Left hindlimb (tissue), 1 donor: ENCODE measurements around the gene RBM45.
"Not testable (repeated sequence)": the region's sequence is repeated elsewhere in the genome, so short reads cannot be mapped to it uniquely, and the experiment has no call there.

Source experiments
- DNase-seq: peaks from one replicate; pipeline ENCODE4 v3.0.0-alpha.2; 2018

The RBM45 gene

GRCh38 chr2:178112202-178113152 lies at the start of gene RBM45:
Gene RBM45 (plus strand): TSS chr2:178112437. CDS start chr2:178112547, 110 bp downstream.
- peak; percentile 90 for DNase-seq

GRCh38 chr2:178066324-178066723 lies 45.9 kb upstream of the RBM45 start:
- no peak for DNase-seq

DNA sequence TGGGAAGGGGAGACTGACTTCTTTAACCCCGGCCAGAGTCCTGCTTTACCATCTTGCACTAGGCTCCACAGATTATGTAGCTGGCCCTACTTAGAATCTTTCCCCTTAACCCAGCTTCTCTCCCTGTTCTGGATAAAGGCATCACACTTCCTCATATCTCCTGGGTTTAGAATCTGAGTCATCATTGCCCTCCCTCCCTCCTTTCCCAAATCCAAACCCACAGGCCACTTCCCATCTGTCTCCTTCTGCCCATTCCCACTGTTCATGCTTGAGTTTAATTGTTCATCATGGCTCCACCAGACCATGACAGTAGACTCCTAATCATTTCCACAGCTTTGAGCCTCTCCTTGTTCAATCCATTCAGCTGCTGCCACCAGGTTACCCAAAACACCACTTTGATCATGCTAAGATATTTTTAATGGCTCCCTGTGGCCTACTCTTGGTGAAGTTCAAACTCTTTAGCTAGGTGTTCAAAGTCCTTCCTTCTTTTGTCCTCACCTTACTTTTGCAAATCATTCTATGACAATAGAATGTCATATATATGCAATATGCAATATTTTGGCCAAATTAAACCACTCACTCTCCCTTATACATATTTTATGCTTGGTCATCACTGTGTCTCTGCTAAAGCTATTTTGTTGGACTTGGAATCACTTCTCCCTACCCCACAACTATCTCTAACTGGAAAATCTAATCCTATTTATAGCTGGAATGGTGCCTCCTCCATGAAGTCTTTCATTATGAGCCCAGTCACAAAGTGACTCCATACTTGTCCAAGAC lies 45.2 kb upstream of the RBM45 start:
- no peak for DNase-seq

- DNase-seq = no peak
Measured at GRCh38 chr2:178068823-178069454, 43.3 kb upstream of the RBM45 start.

DNA sequence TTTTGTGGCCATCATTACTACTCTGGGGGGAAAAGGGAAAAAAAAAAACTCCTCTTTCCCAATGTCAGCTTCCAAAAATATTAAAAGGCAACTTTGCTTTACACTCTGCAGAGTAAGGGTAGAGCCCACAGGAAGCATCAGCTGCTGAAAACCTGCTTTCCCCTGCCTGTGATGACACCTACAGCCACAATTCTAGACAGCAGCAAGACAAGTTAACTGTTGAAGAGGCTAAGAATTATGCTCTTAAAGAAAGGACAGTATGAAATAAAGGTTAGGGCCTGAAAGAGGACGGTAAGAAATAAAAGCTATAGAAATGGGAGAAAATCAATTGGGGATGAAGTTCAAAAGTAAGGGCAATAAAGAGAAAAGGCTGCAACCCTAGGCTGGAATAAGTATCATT lies 42.7 kb upstream of the RBM45 start:
- no peak for DNase-seq

DNA sequence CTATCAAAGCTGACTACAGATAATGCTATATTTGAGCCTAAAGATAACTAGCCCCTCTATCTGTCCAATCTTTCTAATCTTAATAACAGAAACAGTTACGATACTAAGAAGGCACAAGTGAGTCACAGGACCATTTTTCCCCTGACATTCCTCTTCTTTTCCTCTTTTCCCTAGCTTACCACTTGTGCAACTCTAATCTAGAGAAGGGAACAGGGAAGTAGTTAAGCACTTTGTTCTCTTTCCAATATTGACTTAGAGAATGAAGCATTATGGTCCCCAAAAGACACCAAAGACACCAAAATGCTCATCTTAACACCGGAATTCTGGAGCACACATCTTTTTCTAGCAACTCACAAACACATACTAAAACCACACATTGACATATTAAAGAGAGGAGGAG lies 41.4 kb upstream of the RBM45 start:
- DNase-seq = no peak

GRCh38 chr2:178072000-178072382 lies 40.2 kb upstream of the RBM45 start:
- DNase-seq = no peak

GRCh38 chr2:178072383-178073301 lies 39.6 kb upstream of the RBM45 start, which contains the start of gene PDE11A:
Gene PDE11A (minus strand): TSS chr2:178072777. CDS start chr2:178072437, 340 bp downstream.
- DNase-seq = peak; percentile 75

DNA sequence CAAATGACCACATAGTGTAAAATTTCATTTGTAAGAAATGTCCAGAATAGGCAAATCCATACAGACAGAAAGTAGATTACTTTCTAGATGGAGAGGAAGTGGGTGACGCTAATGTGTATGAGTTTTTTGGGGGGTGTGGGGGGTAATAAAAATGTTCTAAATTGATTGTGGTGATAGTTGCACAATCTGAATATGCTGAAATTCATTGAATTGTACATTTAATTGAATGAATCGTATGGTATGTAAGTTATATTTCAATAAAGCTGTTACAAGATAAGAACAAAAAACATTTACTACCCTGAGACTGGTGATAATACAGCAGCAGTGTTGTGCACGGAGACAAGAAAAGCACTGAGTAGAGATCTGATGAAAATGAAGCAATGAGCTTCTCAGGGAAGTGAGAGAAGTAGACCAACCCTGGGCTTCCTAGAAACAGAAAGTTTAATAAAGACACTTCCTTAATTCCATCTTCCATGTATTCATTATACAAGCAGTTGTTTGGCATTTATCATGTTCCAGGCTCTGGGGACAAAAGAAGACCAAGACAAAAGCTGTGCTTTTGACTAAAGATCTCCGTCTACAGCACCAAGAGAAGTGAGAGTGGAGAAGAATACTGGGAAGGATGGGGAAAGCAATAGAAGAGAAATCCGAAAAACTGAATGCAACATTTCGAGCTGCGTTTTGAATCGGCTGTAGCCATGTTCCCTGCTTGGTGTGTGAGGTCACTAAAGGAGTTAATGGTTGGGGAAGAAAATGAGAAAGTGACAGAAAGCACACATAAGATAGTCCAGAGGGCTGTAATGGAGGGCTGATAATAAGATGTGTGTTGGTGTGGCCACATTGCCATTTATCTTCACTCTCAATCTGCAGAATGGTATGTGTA lies 37.9 kb upstream of the RBM45 start:
- DNase-seq = no peak

DNA sequence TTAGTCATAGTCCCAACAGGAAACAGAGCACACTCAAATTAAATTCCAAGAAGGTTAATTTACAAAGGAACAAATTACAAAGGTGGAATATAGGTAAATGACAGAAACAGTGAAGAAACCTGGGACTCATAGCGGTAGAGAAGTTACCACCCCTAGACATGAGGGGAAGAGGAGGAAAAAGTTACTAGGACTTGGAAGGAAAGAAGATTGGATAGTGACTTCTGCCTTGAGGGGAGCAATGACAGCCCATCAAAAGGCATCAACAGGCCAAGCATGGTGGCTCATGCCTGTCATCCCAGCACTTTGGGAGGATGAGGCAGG lies 37.3 kb upstream of the RBM45 start:
- no peak for DNase-seq

DNA sequence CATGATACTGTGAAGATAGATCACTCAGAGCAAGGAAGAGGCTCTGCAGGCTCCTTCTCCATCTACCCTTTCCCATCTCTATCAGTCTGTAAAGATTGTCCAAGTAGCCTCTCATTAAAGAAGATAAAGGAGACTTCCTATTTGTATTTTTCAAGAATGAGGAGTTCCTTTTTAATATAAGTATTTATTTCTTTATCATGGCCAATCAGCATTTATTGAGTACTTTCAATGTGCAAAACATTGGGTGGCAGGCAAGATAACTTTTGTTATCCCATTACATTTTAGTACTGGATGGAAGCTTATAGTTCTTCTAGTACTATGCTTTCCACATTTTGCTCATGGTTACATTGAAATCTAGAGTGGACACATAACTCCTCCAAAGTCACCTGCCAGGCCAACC lies 36.1 kb upstream of the RBM45 start:
- no peak for DNase-seq

DNA sequence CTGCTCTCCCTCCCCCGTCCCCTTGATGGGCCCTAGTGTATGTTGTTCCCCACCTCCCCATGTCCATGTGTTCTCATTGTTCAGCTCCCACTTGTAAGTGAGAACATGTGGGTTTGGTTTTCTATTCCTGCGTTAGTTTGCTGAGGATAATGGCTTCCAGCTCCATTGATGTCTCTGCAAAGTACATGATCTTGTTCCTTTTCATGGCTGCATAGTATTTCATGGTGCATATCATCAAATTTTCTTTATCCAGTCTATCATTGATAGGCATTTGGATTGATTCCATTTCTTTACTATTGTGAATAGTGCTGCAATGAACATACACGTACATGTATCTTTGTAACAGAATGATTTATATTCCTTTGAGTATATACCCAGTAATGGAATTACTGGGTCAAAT lies 33.0 kb upstream of the RBM45 start:
- DNase-seq = not testable (repeated sequence)

DNA sequence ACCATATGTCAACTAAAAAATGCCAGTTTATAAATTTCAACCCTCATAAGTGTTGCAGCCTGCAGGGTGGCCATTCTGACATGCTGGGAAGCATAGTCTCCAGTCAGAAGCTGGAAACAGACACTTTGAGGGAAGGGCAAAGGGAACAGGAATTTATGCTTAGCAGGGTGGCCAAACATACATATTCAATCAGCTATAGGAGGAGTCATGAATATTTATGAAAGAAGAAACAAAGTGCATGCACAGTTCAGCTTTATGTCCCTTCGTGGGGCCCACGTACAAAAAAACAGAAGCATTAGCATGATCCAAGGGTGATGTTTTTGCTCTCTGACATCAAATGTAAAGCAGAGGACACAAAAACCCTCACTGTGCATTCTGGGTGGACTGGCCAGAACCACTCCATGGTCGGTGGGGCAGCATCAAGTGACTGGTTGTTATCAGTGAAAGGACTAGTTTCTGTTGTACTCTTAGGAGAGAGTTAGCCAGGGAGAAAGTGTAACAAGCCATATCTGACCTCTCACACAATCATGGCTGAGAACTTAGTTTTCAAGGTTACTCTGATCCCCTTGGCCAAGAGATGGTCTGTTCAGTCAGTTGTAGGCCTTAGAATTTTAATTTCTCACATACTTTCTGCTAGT lies 29.7 kb upstream of the RBM45 start:
- DNase-seq = no peak

- DNase-seq = no peak
Measured at GRCh38 chr2:178084273-178084672, 28.0 kb upstream of the RBM45 start.

GRCh38 chr2:178088774-178089270 lies 23.4 kb upstream of the RBM45 start:
- no peak for DNase-seq

DNA sequence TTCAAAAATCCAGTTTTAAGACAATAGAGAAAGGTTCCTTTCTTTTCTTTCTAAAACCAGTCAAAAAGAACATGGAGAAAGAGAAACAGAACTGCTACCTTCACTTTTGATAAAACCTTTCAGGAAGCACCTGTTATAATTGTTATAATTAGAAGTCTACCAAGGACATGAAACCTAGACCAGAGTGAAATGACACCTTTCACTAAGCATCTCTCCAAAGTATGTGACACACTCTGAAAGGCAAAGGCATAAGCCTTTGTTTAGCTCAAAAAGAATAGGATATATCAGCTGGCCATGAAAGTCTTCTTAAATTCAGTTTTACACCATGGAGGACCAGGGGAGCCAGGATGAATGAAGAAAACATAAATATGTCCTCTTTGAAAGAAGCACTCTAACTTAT lies 18.8 kb upstream of the RBM45 start:
- no peak for DNase-seq

DNA sequence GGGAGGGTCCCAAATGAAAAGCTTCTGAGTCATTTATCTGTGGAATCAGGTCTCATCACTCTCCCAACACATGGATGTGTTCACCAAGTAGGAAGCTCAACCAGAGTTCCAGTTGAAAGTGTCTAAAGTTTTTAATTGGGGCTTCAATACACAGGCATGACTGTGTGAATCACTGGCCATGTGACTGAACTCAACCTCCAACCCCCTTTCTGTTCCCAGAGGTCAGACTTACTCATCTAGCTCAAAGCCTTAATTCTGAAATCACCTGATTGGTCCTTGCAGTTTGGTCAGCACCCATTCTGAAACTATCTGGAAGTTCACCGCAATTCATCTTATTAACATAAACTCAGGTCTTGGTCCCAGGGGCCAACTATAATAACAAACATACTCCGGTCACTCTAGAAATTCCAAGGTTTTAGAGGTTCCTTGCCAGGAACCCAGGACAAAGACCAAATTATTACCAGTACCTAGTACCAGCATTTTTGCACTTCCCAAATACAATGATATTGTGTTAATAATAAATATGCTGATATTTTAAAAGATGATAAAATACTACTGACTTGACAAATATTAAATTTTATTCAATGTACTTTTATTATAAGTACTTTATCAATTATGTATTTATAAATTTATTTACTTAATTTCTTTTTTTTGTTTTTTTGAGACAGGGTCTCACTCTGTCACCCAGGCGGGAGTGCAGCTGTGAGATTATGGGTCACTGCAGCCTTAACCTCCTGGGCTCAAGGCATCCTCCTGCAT lies 10.7 kb upstream of the RBM45 start:
- DNase-seq = no peak

DNA sequence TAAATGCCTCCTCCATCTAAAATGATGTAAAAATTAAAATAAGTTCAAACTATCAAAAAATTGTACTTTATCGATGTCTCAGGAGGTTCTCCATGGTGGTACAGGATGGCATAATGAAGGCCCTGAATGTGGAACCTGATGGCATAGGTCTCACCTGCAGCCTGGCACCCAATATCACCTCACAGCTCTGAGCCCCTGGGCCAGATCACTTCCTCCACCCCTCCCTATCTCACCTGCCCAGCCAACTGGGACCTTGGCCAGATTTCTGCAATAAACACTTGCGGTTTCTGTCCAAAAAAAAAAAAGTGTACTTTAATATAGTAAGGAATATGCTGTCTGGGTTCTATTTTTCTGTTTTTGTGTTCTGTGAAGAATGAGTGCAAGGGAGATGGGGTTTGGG lies 6.7 kb upstream of the RBM45 start:
- no peak for DNase-seq

DNA sequence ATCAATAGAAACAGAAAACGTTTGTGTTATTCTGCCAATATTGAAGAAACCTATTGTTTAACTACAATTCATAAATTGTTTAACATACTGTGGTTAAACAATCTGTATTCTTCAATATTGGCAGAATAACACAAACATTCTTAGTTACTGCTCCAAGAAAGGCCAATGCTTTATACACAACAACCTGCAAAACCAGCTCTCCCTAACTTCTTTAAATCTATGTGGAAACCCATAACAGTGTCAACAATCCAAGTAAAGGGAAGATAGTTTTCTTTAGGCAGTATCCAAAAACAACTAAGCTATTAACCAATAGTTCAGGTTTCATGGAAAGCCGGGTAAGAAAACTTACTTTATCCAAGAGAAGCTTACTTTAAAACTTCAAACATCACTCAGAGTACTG lies 6.2 kb upstream of the RBM45 start:
- no peak for DNase-seq

DNA sequence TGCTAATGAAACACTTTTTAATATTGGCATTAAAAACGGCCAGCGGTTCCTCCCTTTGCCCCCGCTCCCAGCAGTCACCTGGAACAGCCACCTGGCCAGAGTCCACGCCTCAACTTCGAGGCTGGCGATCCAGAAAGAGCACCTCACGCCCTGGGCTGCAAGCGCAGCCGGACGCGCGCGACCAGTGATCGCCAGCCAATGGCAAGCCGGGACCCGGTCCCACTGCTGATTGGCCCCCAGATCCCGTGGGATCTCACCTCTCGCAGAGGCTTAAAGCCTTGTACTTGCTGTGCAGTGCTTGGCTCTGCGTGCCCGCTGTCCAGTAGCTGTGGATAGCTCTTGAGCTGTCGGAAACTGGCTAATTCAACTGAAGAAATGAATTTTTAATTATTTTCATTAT lies 4.1 kb upstream of the RBM45 start:
- DNase-seq = no peak
